Small intestine (tissue), 7 donors: ENCODE results near the gene SFI1. TPM values are rescaled to one million over a fixed set of nuclear protein-coding genes. Genes with fewer than 3 reads are reported as not detected.
A peak's percentile ranks its signal among the peaks of the same experiment; 100 is the strongest.
"Not testable (repeated sequence)": the region's sequence is repeated elsewhere in the genome, so short reads cannot be mapped to it uniquely, and the experiment has no call there.

Source experiments
- DNase-seq, 2 donors: peaks; one replicate each; pipeline versions ENCODE4 v3.0.0 to v3.0.0-alpha.2; 2013
- FAIRE-seq: peaks from 2 replicates; lab custom pipeline; 2012; peaks lifted over from hg19 to GRCh38; lab: Jason Lieb, UNC
- H3K27ac ChIP-seq, 3 donors: one replicate each; pipeline ENCODE4 v1.5.1; 2013; ENCODE audit warnings: low read length in 2 of 3, mild to moderate bottlenecking in 2 of 3, control low read depth in 1 of 3, inconsistent platforms in 1 of 3, low read depth in 1 of 3, moderate library complexity in 1 of 3
- H3K27me3 ChIP-seq, 3 donors: one replicate each; pipeline ENCODE4 v1.6.1; 2013; ENCODE audit warnings: low read length in 3 of 3, inconsistent platforms in 1 of 3; ENCODE audit not compliant: control insufficient read depth in 3 of 3, insufficient read depth in 3 of 3
- H3K36me3 ChIP-seq, 3 donors: one replicate each; pipeline ENCODE4 v1.6.1; 2013; ENCODE audit warnings: low read length in 3 of 3, inconsistent platforms in 1 of 3, low read depth in 1 of 3, mild to moderate bottlenecking in 1 of 3, moderate library complexity in 1 of 3; ENCODE audit not compliant: control insufficient read depth in 3 of 3, insufficient read depth in 2 of 3
- H3K4me1 ChIP-seq, 3 donors: one replicate each; pipeline ENCODE4 v1.6.1; 2013; ENCODE audit warnings: low read length in 2 of 3, inconsistent platforms in 1 of 3, low read depth in 1 of 3, mild to moderate bottlenecking in 1 of 3, moderate library complexity in 1 of 3; ENCODE audit not compliant: control insufficient read depth in 3 of 3, insufficient read depth in 2 of 3
- H3K4me3 ChIP-seq, 3 donors: one replicate each; pipeline ENCODE4 v1.5.1; 2013; ENCODE audit warnings: low read length in 3 of 3, control low read depth in 1 of 3, inconsistent platforms in 1 of 3, low read depth in 1 of 3, mild to moderate bottlenecking in 1 of 3, moderate library complexity in 1 of 3
- H3K9me3 ChIP-seq, 2 donors: one replicate each; pipeline ENCODE4 v1.6.1; 2013; ENCODE audit warnings: low read depth in 1 of 2, low read length in 1 of 2; ENCODE audit not compliant: control insufficient read depth in 2 of 2, insufficient read depth in 1 of 2
- WGBS, 3 donors: extraction: QIAGEN DNeasy Blood & Tissue Kit; methylation state at CpG; one replicate each; pipeline ENCODE4 v1.1.7; 2013; 5-methylcytosine and 5-hydroxymethylcytosine counted together
- polyA plus RNA-seq, 4 donors: library from polyadenylated mRNA; stranded (reverse) in 3 of 4; unstranded in 1 of 4; fragments of 200-250 nt in 3 of 4; fragments of 120-200 nt in 1 of 4; gene quantifications; one replicate each; pipeline versions ENCODE4 v1.2.1 to v1.2.3, GENCODE V29; 2013
- donor health status: healthy with polysubstance abuse.
- donor health status: control.
- donor health status: control.
- donor health status: Bipolar disorder and iron deficiency.
- donor health status: healthy.

The SFI1 gene
- polyA plus RNA-seq, 4 donors: 21.5 to 174 (median 97.6) TPM

- 85 to 94% (median 88%) methylated on average over 5 of the region's 5 CpGs for WGBS, 3 donors
- H3K36me3 ChIP-seq: peaks cover 0 to 4% (median 0%) of the 10 kb centered on the region in 3 donors
- H3K27me3 ChIP-seq: no peaks in the 10 kb centered on the region
- FAIRE-seq: no peak
- no peak overlapping the region for H3K4me3 ChIP-seq
- H3K4me1 ChIP-seq: no peaks in the 10 kb centered on the region
- H3K9me3 ChIP-seq: no peaks in the 10 kb centered on the region
- DNase-seq: no peak
- H3K27ac ChIP-seq: no peak overlapping the region
Measured at GRCh38 chr22:31538815-31539214, 42.5 kb downstream of the SFI1 start.

DNA sequence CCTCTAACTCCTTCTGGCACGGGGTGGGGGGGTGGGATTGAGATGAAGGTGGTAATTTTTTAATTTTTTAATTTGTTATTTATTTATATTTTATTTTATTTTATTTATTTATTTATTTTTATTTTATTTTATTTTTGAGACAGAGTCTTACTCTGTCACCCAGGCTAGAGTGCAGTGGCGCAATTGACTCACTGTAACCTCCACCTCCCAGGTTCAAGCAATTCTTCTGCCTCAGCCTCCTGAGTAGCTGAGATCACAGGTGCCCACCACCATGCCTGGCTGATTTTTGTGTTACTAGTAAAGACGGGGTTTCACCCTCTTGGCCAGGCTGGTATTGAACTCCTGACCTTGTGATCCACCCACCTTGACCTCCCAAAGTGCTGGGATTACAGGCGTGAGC lies 43.8 kb downstream of the SFI1 start:
- not testable (repeated sequence) for DNase-seq, H3K27ac ChIP-seq, H3K27me3 ChIP-seq, FAIRE-seq, H3K4me3 ChIP-seq, H3K36me3 ChIP-seq, H3K9me3 ChIP-seq, H3K4me1 ChIP-seq
- WGBS, 3 donors: 90 to 96% (median 93%) methylated on average over 4 of the region's 4 CpGs

- no peak overlapping the region for H3K4me3 ChIP-seq
- H3K27me3 ChIP-seq: no peaks in the 10 kb centered on the region
- no peaks in the 10 kb centered on the region for H3K9me3 ChIP-seq
- no peaks in the 10 kb centered on the region for H3K4me1 ChIP-seq
- no peak for FAIRE-seq
- WGBS, 3 donors: 95 to 98% (median 97%) methylated on average over 5 of the region's 5 CpGs
- H3K36me3 ChIP-seq: peaks cover 0 to 12% (median 0%) of the 10 kb centered on the region in 3 donors
- DNase-seq: no peak
- no peak overlapping the region for H3K27ac ChIP-seq
Measured at GRCh38 chr22:31540966-31541365, 44.6 kb downstream of the SFI1 start.

- DNase-seq: no peak
- WGBS, 3 donors: 93 to 97% (median 94%) methylated on average over 15 of the region's 15 CpGs
- Histone ChIP-seq H3K36me3 (peaks cover 0 to 36% (median 0%) of the 10 kb centered on the region in 3 donors), H3K27ac (no peak overlapping the region), H3K27me3 (no peaks in the 10 kb centered on the region), H3K4me3 (no peak overlapping the region), H3K9me3 (no peaks in the 10 kb centered on the region), H3K4me1 (no peaks in the 10 kb centered on the region)
- FAIRE-seq: no peak
Measured at GRCh38 chr22:31544481-31545480, 48.4 kb downstream of the SFI1 start.

DNA sequence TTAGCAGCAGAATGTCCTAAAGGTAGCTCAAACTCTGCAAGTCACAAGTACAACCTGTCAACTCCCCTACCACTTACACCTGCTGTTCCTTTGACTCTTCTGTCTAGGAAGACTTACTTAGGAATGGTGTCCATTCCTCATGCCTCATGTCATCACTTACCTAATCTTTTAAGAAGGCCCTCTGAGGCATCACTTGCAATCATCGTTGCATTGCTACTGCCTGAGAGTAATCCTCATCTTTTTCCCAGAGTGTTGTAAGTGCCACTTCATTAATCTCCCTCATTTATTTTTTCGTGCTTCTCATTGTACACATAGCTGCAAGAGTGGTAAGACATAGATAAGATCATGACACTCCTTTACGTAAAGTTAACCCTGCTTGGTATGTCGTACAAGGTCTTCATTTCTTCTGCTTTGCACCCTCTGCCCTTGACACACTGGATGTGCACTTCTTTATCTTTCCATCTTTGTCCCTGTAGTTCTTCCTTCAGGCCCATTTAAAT lies 54.6 kb downstream of the SFI1 start:
- no peak for FAIRE-seq
- no peak overlapping the region for H3K27ac ChIP-seq
- no peak overlapping the region for H3K4me3 ChIP-seq
- no peak for DNase-seq
- H3K4me1 ChIP-seq: no peaks in the 10 kb centered on the region
- 86 to 89% (median 87%) methylated on average over 4 of the region's 4 CpGs for WGBS, 3 donors
- no peaks in the 10 kb centered on the region for H3K9me3 ChIP-seq
- H3K36me3 ChIP-seq: peaks cover 0 to 37% (median 4%) of the 10 kb centered on the region in 3 donors
- no peaks in the 10 kb centered on the region for H3K27me3 ChIP-seq

- FAIRE-seq (no peak), DNase-seq (peak; percentile 48 to 57)
- H3K27me3 ChIP-seq: no peaks in the 10 kb centered on the region
- no peak overlapping the region for H3K27ac ChIP-seq
- 75 to 78% (median 76%) methylated on average over 9 of the region's 9 CpGs for WGBS, 3 donors
- H3K9me3 ChIP-seq: no peaks in the 10 kb centered on the region
- peaks cover 0 to 14% (median 1%) of the 10 kb centered on the region in 3 donors for H3K36me3 ChIP-seq
- H3K4me1 ChIP-seq: no peaks in the 10 kb centered on the region
- no peak overlapping the region for H3K4me3 ChIP-seq
Measured at GRCh38 chr22:31556627-31557203, 60.4 kb downstream of the SFI1 start.

DNA sequence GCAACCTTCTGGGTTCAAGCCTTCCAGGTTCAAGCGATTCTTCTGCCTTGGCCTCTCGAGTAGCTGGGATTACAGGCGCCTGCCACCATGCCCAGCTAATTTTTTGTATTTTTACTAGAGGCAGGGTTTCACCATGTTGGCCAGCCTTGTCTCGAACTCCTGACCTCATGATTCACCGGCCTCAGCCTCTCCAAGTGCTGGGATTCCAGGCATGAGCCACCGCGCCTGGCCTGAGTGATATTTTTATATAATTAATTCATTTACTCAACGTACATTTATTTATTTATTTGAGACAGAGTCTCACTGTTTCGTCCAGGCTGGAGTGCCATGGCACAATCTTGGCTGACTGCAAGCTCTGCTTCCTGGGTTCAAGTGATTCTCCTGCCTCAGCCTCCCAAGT lies 62.2 kb downstream of the SFI1 start:
- WGBS, 3 donors: 94 to 95% (median 95%) methylated on average over 9 of the region's 9 CpGs
- H3K9me3 ChIP-seq, H3K4me3 ChIP-seq, H3K27ac ChIP-seq, FAIRE-seq, H3K27me3 ChIP-seq, DNase-seq, H3K4me1 ChIP-seq: not testable (repeated sequence)
- H3K36me3 ChIP-seq: peaks cover 0 to 12% (median 1%) of the 10 kb centered on the region in 3 donors

GRCh38 chr22:31561238-31561887 lies 65.0 kb downstream of the SFI1 start:
- Histone ChIP-seq H3K4me1 (no peaks in the 10 kb centered on the region), H3K4me3 (no peak overlapping the region), H3K36me3 (peaks cover 0 to 14% (median 1%) of the 10 kb centered on the region in 3 donors), H3K9me3 (no peaks in the 10 kb centered on the region), H3K27ac (no peak overlapping the region), H3K27me3 (no peaks in the 10 kb centered on the region)
- DNase-seq (peak; percentile 89 to 92), FAIRE-seq (no peak)
- whole genome bisulfite sequencing, 3 donors: 15 to 41% (median 32%) methylated on average over 6 of the region's 6 CpGs
